WERI-Rb-1 (cell line): ENCODE data around the gene SYPL2.
A peak's percentile ranks its signal among the peaks of the same experiment; 100 is the strongest.

ENCODE experiments used
- DNase-seq: peaks from one replicate; pipeline ENCODE4 v3.0.0-alpha.2; 2020
- H3K27ac ChIP-seq: fragments of 250-450 bp; sonication (Bioruptor Pico); 2 replicates; pipeline ENCODE4 v1.5.1; 2020; ENCODE audit warnings: mild to moderate bottlenecking, moderate library complexity
- H3K27me3 ChIP-seq: fragments of 250-450 bp; sonication (Bioruptor Pico); 2 replicates; pipeline ENCODE4 v1.5.1; 2021; ENCODE audit warnings: mild to moderate bottlenecking, low read depth, moderate library complexity; ENCODE audit not compliant: insufficient read depth, severe bottlenecking
- H3K36me3 ChIP-seq: fragments of 250-450 bp; sonication (Bioruptor Pico); 2 replicates; pipeline ENCODE4 v1.5.1; 2020; ENCODE audit warnings: mild to moderate bottlenecking, moderate library complexity
- H3K4me3 ChIP-seq: 2 replicates; pipeline ENCODE4 v1.5.1; 2011; ENCODE audit warnings: low read depth, mild to moderate bottlenecking, control low read depth, low read length
- H3K9me3 ChIP-seq: fragments of 250-450 bp; sonication (Bioruptor Pico); 2 replicates; pipeline ENCODE4 v1.5.1; 2021; ENCODE audit warnings: mild to moderate bottlenecking, moderate library complexity; ENCODE audit not compliant: severe bottlenecking
- TF ChIP-seq, protein P1 (sequence below): IDR thresholded peaks from 2 replicates; pipeline ENCODE4 v1.5.1; 2011; ENCODE audit warnings: low read depth, mild to moderate bottlenecking, control low read depth, inconsistent platforms, low read length

SYPL2 gene

DNA sequence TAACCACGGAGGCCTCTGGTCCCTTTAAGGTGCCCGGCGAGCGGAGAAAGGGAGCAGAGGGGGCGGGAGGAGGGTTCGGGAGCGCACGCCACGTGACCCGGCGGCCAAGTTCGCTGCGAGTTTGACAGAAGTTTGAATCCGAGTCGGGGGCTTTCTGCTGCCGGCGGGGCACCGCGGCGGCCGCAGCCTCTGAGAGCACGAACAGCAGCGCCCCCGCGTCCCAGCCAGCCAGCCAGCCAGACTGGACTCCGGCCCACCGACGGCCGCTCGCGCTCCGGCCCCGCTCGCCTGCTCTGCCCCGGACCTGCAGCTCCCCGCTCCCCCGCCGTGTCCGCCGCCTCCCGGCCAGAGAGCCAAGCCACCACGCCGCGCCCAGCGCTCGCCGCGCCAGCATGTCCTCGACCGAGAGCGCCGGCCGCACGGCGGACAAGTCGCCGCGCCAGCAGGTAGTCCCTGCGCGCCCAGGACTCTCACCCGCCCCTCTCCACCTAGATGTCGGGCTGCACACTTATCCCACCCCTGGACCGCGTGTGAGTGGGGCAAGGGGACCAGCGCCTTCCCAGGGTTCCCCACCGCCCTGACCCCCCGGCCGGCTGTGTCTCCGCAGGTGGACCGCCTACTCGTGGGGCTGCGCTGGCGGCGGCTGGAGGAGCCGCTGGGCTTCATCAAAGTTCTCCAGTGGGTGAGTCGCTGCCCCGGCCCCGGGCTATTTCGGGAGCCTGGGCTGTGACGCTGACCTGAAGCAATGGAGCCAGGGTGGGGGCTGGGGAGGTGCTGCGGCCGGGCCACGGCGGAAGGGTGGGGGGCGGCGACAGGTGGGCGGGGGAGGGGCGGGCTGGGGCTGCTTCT lies at the start of gene SYPL2:
SYPL2 (plus strand) TSS at position 95 of the 849 bp plus-strand sequence; CDS start at position 393, 298 bp downstream.
- H3K9me3 ChIP-seq = no peaks in the 10 kb centered on the region
- H3K4me3 ChIP-seq = peak within 1 kb of the TSS; percentile 69
- TF ChIP-seq, protein P1, sequence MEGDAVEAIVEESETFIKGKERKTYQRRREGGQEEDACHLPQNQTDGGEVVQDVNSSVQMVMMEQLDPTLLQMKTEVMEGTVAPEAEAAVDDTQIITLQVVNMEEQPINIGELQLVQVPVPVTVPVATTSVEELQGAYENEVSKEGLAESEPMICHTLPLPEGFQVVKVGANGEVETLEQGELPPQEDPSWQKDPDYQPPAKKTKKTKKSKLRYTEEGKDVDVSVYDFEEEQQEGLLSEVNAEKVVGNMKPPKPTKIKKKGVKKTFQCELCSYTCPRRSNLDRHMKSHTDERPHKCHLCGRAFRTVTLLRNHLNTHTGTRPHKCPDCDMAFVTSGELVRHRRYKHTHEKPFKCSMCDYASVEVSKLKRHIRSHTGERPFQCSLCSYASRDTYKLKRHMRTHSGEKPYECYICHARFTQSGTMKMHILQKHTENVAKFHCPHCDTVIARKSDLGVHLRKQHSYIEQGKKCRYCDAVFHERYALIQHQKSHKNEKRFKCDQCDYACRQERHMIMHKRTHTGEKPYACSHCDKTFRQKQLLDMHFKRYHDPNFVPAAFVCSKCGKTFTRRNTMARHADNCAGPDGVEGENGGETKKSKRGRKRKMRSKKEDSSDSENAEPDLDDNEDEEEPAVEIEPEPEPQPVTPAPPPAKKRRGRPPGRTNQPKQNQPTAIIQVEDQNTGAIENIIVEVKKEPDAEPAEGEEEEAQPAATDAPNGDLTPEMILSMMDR = 0 out of 2 replicates have a peak, but pooled peaks have one; percentile 0
- peak; percentile 59 for DNase-seq
- peaks cover 32% of the 10 kb centered on the region for H3K27me3 ChIP-seq
- H3K36me3 ChIP-seq = no peaks in the 10 kb centered on the region
- no peak within 1 kb of the TSS for H3K27ac ChIP-seq

DNA sequence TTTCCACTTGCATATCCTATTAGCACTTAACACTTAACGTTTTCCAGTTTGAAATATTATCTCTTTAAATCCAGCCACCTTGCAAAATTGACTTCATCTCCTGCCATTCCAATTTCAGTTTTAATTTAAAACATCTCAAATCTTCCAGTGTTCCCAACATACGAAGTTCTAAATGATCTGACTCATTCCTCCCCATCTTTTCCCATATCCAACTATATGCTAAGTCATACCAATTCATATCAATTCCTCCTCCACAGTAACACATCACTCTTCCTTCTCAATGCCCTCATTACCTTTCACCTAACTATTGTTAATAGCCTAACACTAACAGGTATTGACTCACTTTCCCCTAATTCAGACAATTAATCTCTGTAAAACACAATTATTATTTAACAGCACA lies 42.8 kb upstream of the SYPL2 start:
- H3K4me3 ChIP-seq = no peak overlapping the region
- H3K36me3 ChIP-seq = peaks cover 28% of the 10 kb centered on the region
- DNase-seq = no peak
- H3K27me3 ChIP-seq = no peaks in the 10 kb centered on the region
- no peaks in the 10 kb centered on the region for H3K9me3 ChIP-seq
- no peak overlapping the region for H3K27ac ChIP-seq
- TF ChIP-seq, protein P1 = no peak

DNA sequence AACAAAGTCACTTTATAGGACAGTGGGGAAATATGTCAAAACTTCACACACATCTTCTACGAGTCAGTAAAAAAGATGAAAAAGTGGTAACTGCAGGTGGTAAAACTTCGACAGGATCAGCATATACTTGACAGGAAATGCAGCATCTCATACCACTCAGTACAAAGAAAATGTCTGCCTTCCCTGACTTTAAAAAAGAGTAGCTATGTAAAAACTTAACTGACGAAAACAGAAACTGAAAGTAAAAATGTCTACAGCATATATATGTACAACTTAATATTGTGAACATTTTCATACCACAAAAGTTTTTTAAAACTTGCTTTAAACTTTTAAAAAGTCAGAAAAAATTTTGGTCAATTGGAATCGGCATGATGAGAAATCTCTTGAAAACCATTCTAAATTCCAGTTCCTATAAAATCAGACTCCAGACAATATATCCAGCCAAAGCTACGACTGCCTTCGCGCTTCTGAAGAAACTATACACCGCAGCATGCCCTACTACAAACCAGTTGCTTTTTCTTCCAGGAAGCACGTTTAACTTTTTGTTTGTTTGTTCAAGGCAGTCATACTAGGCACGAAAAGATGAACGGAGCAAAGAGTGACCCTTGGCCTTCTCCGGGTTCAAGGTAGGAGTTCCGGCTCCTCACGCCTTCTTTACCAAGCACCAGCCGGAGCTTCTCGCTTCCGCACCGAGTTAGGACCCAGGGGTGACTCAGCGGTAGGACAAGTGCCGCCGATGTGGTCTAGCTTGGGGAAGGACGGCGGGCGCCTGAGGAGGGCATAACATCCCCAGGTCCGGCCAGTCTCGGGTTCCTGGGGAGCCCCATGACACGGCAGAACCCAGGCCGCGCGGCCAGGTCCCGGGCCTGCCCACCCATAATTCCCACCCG lies 40.7 kb upstream of the SYPL2 start:
- no peaks in the 10 kb centered on the region for H3K9me3 ChIP-seq
- H3K4me3 ChIP-seq = peak overlapping the region; percentile 81
- H3K27ac ChIP-seq = peak overlapping the region; percentile 32
- DNase-seq = no peak
- peaks cover 10% of the 10 kb centered on the region for H3K36me3 ChIP-seq
- TF ChIP-seq, protein P1 = no peak
- H3K27me3 ChIP-seq = no peaks in the 10 kb centered on the region

DNA sequence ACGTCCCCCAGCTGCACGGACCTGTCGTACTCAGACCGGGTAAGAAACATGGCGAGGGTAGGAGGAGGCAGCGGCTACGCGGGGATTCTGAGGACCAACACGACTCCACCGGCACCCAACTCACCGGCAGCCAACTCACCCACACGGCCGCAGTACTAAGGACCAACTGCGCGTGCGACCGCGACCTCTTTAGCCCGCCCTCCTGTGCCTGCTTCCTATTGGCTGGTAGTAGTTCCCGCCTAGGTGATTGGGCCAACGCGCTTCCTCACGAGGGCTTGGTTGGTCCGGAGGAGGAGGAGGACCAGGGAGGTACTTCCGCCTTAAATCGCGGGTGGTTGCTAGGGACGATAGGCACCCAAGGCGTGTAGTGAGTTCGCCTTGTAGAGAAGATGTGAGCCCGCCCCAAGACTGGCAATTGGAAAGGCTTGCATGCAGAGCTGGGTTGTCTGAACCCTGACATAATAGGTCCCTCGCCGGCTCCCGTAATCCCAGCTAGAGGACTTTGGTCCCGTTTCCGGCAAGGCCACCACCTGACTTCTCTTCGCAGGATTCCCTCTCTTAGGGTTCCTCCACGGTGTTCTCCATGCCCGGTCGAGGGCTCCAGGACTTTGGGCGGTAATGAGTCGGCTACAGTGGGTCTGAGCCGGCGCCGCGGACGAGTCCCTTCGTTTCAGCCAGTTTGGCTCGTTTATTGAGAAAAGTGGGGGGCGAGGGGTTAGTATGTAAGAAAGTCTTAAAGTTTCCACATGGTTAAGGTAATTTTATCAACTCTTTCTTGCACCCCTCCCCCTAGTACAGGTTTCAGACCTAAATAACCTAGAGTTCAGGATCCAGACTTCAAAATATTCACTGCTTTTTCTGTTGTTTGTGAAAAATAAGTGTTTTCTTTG lies 39.8 kb upstream of the SYPL2 start, which contains the start of gene PSMA5:
PSMA5 (minus strand) TSS at position 168 of the 890 bp plus-strand sequence; CDS start at position 50, 118 bp downstream.
- H3K9me3 ChIP-seq = no peaks in the 10 kb centered on the region
- TF ChIP-seq, protein P1 = no peak
- peak; percentile 99 for DNase-seq
- peak within 1 kb of the TSS; percentile 81 for H3K4me3 ChIP-seq
- peaks cover 2% of the 10 kb centered on the region for H3K36me3 ChIP-seq
- no peaks in the 10 kb centered on the region for H3K27me3 ChIP-seq
- peak within 1 kb of the TSS; percentile 77 for H3K27ac ChIP-seq

DNA sequence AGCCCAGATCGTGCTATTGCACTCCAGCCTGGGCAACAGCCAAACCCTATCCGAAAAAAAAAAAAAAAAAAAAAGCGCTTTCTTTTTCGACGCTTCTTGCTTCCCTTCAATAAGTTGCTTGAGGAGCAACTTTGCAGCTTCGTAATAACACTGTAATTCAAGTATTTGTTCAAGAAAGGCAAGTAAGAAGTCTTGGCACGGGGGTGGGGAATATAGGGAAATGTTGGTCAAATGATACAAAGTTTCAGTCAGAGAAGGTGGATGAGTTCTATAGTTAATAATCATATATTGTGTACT lies 39.2 kb upstream of the SYPL2 start:
- Histone ChIP-seq H3K36me3 (no peaks in the 10 kb centered on the region; the same call in 1 of the 2 replicates), H3K4me3 (peak overlapping the region; percentile 81), H3K27ac (peak overlapping the region; percentile 77), H3K27me3 (no peaks in the 10 kb centered on the region), H3K9me3 (no peaks in the 10 kb centered on the region)
- no peak for DNase-seq
- TF ChIP-seq, protein P1 = no peak
